Right lobe of liver (tissue), 6 donors: ENCODE results near the gene CPNE4. TPM values are rescaled to one million over a fixed set of nuclear protein-coding genes. Genes with fewer than 3 reads are reported as not detected.

Experiments
- ATAC-seq, 4 donors: fragments of 200-7000 bp; cut with Tn5 transposase; one replicate each; pipeline ENCODE4 v1.9.1; 2020; ENCODE audit warnings: mild to moderate bottlenecking in 4 of 4, moderate library complexity in 4 of 4
- DNase-seq, 3 donors: peaks; one replicate each; pipeline ENCODE4 v3.0.0-alpha.2; 2020
- H3K27ac ChIP-seq, 3 donors: fragments of 200-600 bp; one replicate each; pipeline ENCODE4 v1.8.0; 2022
- H3K27me3 ChIP-seq, 2 donors: fragments of 200-600 bp; one replicate each; pipeline ENCODE4 v1.8.0; 2022
- H3K36me3 ChIP-seq, 4 donors: fragments of 200-600 bp; sonication (generic) in 1 of 4; one replicate each; pipeline versions ENCODE4 v1.5.1 to v1.8.0; 2017 to 2022; ENCODE audit warnings: control low read depth in 1 of 4
- H3K4me1 ChIP-seq, 4 donors: fragments of 200-600 bp; sonication (generic) in 1 of 4; one replicate each; pipeline versions ENCODE4 v1.5.1 to v1.8.0; 2017 to 2022; ENCODE audit warnings: control low read depth in 1 of 4
- H3K4me3 ChIP-seq, 3 donors: fragments of 200-600 bp; one replicate each; pipeline ENCODE4 v1.8.0; 2022
- H3K9me3 ChIP-seq, 4 donors: fragments of 200-600 bp; sonication (generic) in 1 of 4; one replicate each; pipeline versions ENCODE4 v1.5.1 to v1.8.0; 2017 to 2022; ENCODE audit warnings: control low read depth in 1 of 4
- CTCF ChIP-seq, 4 donors: fragments of 200-600 bp in 3 of 4; fragments of 450-650 bp in 1 of 4; IDR thresholded peaks; one replicate each; pipeline versions ENCODE4 v1.5.1 to v1.8.0; 2016 to 2022; ENCODE audit warnings: antibody characterized with exemption in 4 of 4, mild to moderate bottlenecking in 2 of 4
- POLR2A ChIP-seq: fragments of 450-650 bp; IDR thresholded peaks from one replicate; pipeline ENCODE4 v1.6.1; 2017; ENCODE audit warnings: antibody characterized with exemption, mild to moderate bottlenecking
- WGBS: methylation state at CpG from one replicate; pipeline ENCODE4 v1.1.6; 2018; ENCODE audit warnings: low coverage, low lambda C conversion rate; ENCODE audit not compliant: insufficient coverage; ENCODE audit errors: missing lambda C conversion rate; 5-methylcytosine and 5-hydroxymethylcytosine counted together
- intact Hi-C, 2 donors: fragments of 100-400 bp; cut with DNase I; formaldehyde crosslinking; loops; one replicate each; pipeline versions ENCODE4 v1.11.2 to v1.14.1; 2022
- total RNA-seq, 6 experiments: library from RNA; depleted of rRNA in 2 of 6; stranded (reverse); fragments of >200 nt in 2 of 6; fragmentation: NEBNext Ultra II Directional in 3 of 6; extraction: Animal tissue kit (Norgen Biotek cat#: 25700) in 3 of 6; gene quantifications; one replicate each; pipeline versions ENCODE4 v1.1.0 to v1.2.4, GENCODE V29; 2016 to 2023
- donor health status: DM: no; HTN: yes; CAD: no.
- donor health status: DM: no; HTN: no; CAD: no.
- donor health status: DM: no; HTN: no; CAD: no.
- donor health status: DM: no; HTN: yes; CAD: no.
- donor health status: DM: no; HTN: yes; CAD: no.

CPNE4 gene
- total RNA-seq, 6 experiments from 2014 or later: not detected

GRCh38 chr3:131796558-131797198, 238.1 kb downstream of the CPNE4 start:
- Histone ChIP-seq H3K36me3 (no peaks in the 10 kb centered on the region), H3K27ac (no peak overlapping the region), H3K4me3 (no peak overlapping the region), H3K9me3 (no peaks in the 10 kb centered on the region), H3K4me1 (no peaks in the 10 kb centered on the region), H3K27me3 (no peaks in the 10 kb centered on the region)
- no peak for TF ChIP-seq CTCF (IDR thresholded peaks at IDR 0.05)
- DNase-seq (no peak), ATAC-seq (no peak)
- intact Hi-C loops: loop anchor here (10.0 kb wide), 2 partner anchors 218 to 238 kb away; partner anchors contain the start of gene CPNE4 (in 1 of the 2)
- WGBS: 42% methylated on average over 4 of the region's 4 CpGs

GRCh38 chr3:131796111-131796510, 238.7 kb downstream of the CPNE4 start:
- Histone ChIP-seq H3K27ac (no peak overlapping the region), H3K36me3 (no peaks in the 10 kb centered on the region), H3K27me3 (no peaks in the 10 kb centered on the region), H3K4me3 (no peak overlapping the region), H3K9me3 (no peaks in the 10 kb centered on the region), H3K4me1 (no peaks in the 10 kb centered on the region)
- ATAC-seq (no peak), DNase-seq (no peak)
- intact Hi-C loops: loop anchor here (10.0 kb wide), 2 partner anchors 219 to 239 kb away; partner anchors contain the start of gene CPNE4 (in 1 of the 2)
- 74% methylated on average over 5 of the region's 5 CpGs for WGBS
- TF ChIP-seq POLR2A (no peak), CTCF (IDR thresholded peaks at IDR 0.05) (no peak)

- intact Hi-C loops: loop anchor here (10.0 kb wide), 2 partner anchors 219 to 239 kb away; partner anchors contain the start of gene CPNE4 (in 1 of the 2)
- Histone ChIP-seq H3K4me3 (no peak overlapping the region), H3K27ac (no peak overlapping the region), H3K27me3 (no peaks in the 10 kb centered on the region), H3K9me3 (no peaks in the 10 kb centered on the region), H3K4me1 (no peaks in the 10 kb centered on the region), H3K36me3 (no peaks in the 10 kb centered on the region)
- 54% methylated on average over 2 of the region's 3 CpGs for WGBS
- DNase-seq (no peak), ATAC-seq (no peak)
- TF ChIP-seq POLR2A (no peak), CTCF (IDR thresholded peaks at IDR 0.05) (no peak)
Observed at GRCh38 chr3:131795390-131796090, 239.3 kb downstream of the CPNE4 start.

GRCh38 chr3:131794766-131795388, 239.9 kb downstream of the CPNE4 start:
- H3K27me3 ChIP-seq: no peaks in the 10 kb centered on the region
- ATAC-seq: peak; percentile 80 to 89 (median 84)
- TF ChIP-seq POLR2A (no peak), CTCF (IDR thresholded peaks at IDR 0.05) (peak; percentile 54 to 77 (median 72))
- H3K36me3 ChIP-seq: no peaks in the 10 kb centered on the region
- 31% methylated on average over 5 of the region's 5 CpGs for WGBS
- intact Hi-C loops: loop anchor here (10.0 kb wide), 2 partner anchors 220 to 240 kb away; partner anchors contain the start of gene CPNE4 (in 1 of the 2)
- H3K4me3 ChIP-seq: no peak overlapping the region
- no peak for DNase-seq
- H3K27ac ChIP-seq: no peak overlapping the region
- no peaks in the 10 kb centered on the region for H3K9me3 ChIP-seq
- H3K4me1 ChIP-seq: no peaks in the 10 kb centered on the region
